ENCODE data around the gene FNBP1L. TPM values are rescaled to one million over a fixed set of nuclear protein-coding genes. Genes with fewer than 3 reads are reported as not detected.

Gene FNBP1L
- total and polyA plus RNA-seq, 2 experiments from 2014 or later = 56.3 to 132 TPM

DNA sequence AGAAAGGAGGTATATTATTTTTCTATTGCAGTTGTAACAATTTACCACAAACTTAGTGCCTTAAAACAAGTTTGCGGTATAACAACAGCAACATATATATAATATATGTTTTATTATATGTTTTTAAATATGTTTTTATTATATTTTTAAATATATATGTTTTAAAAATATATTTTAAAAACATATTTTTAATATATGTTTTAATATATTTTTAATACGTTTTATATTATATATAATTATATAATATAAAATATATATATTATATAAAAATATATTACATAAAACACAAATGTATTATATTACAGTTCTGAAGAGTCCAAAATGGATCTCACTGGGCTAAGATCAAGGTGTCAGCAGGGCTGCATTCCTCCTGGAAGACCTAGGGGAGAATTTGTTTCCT is 27.5 kb upstream of the FNBP1L start:
- no peaks in the 10 kb centered on the region for H4K20me1 ChIP-seq (replicated peaks; ENCODE audit: insufficient read depth)
- H3K79me2 ChIP-seq (replicated peaks; ENCODE audit: insufficient read depth) = no peaks in the 10 kb centered on the region
- no peaks in the 10 kb centered on the region; the same call in 1 of the 2 replicates for H3K9me2 ChIP-seq (ENCODE audit: insufficient read depth)
- H3K4me3 ChIP-seq = no peak overlapping the region
- 0 out of 2 replicates have a peak, but pooled peaks cover 3% of the 10 kb centered on the region for H3K4me1 ChIP-seq (ENCODE audit: insufficient read depth)
- Mint-ChIP-seq H3K4me3 (no peak overlapping the region), H3K27ac (no peak overlapping the region), H3K9me3 (peaks cover 7% of the 10 kb centered on the region; the same call in 2 of the 3 replicates), H3K36me3 (ENCODE audit: low read depth) (no peaks in the 10 kb centered on the region; the same call in 2 of the 3 replicates), H3K4me1 (no peaks in the 10 kb centered on the region), H3K27me3 (ENCODE audit: insufficient read depth, low read depth, poor library complexity) (peaks cover 2% of the 10 kb centered on the region)
- H3F3A ChIP-seq (replicated peaks; ENCODE audit: low read depth) = peaks cover 5% of the 10 kb centered on the region
- H3K36me3 ChIP-seq (ENCODE audit: insufficient read depth) = no peaks in the 10 kb centered on the region
- no peak for ATAC-seq
- TF ChIP-seq POLR2AphosphoS5 (IDR thresholded peaks at IDR 0.05; ENCODE audit: low read depth) (no peak), EZH2 (IDR thresholded peaks at IDR 0.05; ENCODE audit: low read depth, unreplicated experiment) (no peak), CTCF (conservative IDR thresholded peaks at IDR 0.05; ENCODE audit: low read depth in 2 of 2) (no peak), ZNF331 (CRISPR knock-in tag; IDR thresholded peaks at IDR 0.05; ENCODE audit: low read depth) (no peak)
- TF ChIP-seq, protein P1, sequence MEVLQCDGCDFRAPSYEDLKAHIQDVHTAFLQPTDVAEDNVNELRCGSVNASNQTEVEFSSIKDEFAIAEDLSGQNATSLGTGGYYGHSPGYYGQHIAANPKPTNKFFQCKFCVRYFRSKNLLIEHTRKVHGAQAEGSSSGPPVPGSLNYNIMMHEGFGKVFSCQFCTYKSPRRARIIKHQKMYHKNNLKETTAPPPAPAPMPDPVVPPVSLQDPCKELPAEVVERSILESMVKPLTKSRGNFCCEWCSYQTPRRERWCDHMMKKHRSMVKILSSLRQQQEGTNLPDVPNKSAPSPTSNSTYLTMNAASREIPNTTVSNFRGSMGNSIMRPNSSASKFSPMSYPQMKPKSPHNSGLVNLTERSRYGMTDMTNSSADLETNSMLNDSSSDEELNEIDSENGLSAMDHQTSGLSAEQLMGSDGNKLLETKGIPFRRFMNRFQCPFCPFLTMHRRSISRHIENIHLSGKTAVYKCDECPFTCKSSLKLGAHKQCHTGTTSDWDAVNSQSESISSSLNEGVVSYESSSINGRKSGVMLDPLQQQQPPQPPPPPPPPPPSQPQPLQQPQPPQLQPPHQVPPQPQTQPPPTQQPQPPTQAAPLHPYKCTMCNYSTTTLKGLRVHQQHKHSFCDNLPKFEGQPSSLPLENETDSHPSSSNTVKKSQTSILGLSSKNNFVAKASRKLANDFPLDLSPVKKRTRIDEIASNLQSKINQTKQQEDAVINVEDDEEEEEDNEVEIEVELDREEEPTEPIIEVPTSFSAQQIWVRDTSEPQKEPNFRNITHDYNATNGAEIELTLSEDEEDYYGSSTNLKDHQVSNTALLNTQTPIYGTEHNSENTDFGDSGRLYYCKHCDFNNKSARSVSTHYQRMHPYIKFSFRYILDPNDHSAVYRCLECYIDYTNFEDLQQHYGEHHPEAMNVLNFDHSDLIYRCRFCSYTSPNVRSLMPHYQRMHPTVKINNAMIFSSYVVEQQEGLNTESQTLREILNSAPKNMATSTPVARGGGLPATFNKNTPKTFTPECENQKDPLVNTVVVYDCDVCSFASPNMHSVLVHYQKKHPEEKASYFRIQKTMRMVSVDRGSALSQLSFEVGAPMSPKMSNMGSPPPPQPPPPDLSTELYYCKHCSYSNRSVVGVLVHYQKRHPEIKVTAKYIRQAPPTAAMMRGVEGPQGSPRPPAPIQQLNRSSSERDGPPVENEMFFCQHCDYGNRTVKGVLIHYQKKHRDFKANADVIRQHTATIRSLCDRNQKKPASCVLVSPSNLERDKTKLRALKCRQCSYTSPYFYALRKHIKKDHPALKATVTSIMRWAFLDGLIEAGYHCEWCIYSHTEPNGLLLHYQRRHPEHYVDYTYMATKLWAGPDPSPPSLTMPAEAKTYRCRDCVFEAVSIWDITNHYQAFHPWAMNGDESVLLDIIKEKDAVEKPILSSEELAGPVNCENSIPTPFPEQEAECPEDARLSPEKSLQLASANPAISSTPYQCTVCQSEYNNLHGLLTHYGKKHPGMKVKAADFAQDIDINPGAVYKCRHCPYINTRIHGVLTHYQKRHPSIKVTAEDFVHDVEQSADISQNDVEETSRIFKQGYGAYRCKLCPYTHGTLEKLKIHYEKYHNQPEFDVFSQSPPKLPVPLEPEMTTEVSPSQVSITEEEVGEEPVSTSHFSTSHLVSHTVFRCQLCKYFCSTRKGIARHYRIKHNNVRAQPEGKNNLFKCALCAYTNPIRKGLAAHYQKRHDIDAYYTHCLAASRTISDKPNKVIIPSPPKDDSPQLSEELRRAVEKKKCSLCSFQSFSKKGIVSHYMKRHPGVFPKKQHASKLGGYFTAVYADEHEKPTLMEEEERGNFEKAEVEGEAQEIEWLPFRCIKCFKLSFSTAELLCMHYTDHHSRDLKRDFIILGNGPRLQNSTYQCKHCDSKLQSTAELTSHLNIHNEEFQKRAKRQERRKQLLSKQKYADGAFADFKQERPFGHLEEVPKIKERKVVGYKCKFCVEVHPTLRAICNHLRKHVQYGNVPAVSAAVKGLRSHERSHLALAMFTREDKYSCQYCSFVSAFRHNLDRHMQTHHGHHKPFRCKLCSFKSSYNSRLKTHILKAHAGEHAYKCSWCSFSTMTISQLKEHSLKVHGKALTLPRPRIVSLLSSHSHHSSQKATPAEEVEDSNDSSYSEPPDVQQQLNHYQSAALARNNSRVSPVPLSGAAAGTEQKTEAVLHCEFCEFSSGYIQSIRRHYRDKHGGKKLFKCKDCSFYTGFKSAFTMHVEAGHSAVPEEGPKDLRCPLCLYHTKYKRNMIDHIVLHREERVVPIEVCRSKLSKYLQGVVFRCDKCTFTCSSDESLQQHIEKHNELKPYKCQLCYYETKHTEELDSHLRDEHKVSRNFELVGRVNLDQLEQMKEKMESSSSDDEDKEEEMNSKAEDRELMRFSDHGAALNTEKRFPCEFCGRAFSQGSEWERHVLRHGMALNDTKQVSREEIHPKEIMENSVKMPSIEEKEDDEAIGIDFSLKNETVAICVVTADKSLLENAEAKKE (CRISPR knock-in tag; IDR thresholded peaks at IDR 0.05) = no peak
- H3K4me2 ChIP-seq = no peak overlapping the region
- H3K27me3 ChIP-seq (ENCODE audit: insufficient read depth) = no peaks in the 10 kb centered on the region
- H3K27ac ChIP-seq (ENCODE audit: low read depth) = no peak overlapping the region
- no peak for DNase-seq (ENCODE audit: low spot score)
- H2AFZ ChIP-seq = no peak overlapping the region
